CD4-positive, alpha-beta T cell treated with Interleukin-4 for 1 hour (primary cell): ENCODE data around the gene FHIT.
"Not testable (repeated sequence)": the region's sequence is repeated elsewhere in the genome, so short reads cannot be mapped to it uniquely, and the experiment has no call there.

ENCODE experiments used
- DNase-seq, 2 donors: peaks; one replicate each; pipeline ENCODE4 v3.0.0-alpha.2; 2020 to 2022

Gene FHIT

DNA sequence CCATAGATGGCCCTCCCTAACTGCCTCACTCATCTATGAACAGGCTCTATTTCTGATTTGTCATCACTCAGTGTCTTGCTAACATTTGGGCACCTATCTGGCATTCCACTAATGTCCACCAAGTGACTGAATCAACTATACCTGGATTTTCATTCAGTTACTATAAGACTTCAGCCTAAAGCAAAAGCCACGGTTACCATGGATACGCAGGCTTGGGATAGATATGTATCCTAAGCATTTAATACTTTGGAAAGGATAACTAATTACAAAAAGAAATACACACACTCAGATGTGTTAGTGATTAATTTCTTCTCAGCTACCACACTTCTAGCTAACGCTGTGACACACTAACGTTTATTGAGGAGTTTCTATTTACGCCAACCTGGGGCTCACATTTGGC, 1301.9 kb downstream of the FHIT start:
- no peak for DNase-seq

DNA sequence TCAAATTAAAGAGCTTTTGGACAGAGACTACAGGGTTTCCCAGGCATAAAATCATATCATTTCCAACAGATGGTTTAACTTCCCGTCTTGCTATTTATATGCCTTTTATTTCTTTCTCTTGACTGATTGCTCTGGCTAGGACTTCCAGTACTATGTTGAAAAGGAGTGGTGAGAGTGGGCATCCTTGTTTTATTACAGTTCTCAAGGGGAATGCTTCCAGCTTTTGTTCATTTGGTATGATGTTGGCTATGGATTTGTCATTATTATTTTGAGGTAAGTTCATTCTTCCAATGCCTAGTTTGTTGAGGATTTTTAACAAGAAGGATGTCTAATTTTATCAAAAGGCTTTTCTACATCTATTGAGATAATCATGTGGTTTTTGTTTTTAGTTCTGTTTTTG, 1304.9 kb downstream of the FHIT start:
- no peak for DNase-seq

GRCh38 chr3:59940718-59941117, 1310.5 kb downstream of the FHIT start:
- no peak for DNase-seq

GRCh38 chr3:59939826-59940426, 1311.3 kb downstream of the FHIT start:
- DNase-seq = no peak

GRCh38 chr3:59938828-59939227, 1312.4 kb downstream of the FHIT start:
- DNase-seq = no peak

DNA sequence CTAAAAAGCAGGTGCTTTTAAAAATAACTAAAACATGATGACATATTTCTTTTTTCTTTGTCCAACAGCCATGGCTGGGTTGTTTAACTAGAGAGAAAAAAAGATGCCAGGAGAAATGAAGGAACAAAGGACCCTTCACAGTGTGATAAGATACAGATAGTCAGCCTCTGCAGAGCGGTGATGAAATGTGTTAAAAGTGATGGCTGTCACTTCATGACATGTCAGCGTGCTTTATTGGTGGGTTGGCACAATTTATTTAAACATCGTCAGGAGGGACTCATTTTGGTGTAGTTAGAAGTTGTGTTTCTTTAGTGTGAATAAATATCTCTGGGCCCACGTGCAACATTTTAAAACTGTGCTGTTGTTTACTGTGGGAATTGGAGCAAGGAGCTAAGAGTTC, 1314.1 kb downstream of the FHIT start:
- no peak for DNase-seq

GRCh38 chr3:59936472-59936871, 1314.8 kb downstream of the FHIT start:
- no peak for DNase-seq

DNA sequence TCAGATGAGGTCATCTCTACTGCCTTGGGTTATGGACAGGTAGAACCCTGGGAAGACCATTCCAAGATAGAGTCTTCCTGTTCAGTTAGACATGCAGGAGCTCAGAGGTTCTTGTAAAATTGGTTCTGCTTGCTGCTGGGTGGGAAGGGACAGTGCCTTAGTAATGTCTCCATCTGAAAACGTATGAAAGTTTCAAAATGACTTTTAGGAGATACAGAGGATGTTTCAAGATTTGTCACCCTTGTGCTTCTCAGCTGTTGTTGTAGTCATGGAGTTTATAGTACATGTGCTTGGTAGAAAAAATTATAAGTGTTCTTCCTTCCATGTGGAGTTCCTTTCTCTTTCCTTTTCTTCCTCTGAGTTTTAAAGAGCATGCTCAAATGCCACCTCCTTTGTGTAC, 1316.2 kb downstream of the FHIT start:
- no peak for DNase-seq

- DNase-seq = not testable (repeated sequence)
These were observed 1316.7 kb downstream of the FHIT start for GRCh38 chr3:59934560-59934959.

DNA sequence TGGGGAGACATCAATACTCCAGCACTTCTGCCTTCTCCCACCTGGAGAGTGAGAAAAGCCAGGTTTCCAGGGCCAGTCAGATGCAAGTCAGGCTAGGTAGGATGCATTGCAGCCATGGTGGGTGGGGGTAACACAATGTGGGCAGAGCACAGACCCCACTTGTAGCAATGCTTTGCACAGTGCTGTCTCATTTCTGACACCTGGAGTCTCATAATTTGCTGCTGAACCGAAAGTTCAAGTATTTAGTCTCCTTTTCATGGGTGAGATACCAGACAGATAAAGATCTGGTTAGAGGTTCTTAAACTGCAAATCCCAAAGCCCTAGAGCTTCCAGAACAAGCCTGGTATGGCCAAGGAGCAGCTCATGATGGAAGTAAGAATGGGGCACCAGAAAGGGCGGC, 1321.1 kb downstream of the FHIT start:
- no peak for DNase-seq

GRCh38 chr3:59927056-59927455, 1324.2 kb downstream of the FHIT start:
- no peak for DNase-seq

GRCh38 chr3:59925946-59926345, 1325.3 kb downstream of the FHIT start:
- no peak for DNase-seq

DNA sequence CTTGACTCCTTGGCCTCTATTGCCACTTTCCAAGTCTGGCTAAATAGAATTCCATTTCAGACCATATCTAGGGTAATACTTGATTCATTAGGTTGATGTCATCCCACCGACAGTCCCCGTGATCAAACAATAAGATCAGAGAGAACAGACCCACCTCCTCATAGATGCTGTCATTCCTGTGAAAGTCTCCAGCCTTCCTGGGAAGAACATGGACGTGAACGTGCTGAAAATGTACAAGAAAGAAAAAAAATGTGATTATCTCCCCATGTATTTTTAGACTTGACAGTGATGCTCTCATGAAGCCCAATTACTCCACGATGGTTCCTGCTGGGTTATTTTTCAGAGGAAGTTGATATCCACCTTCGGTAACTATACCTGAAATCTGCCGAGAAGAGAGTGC, 1329.1 kb downstream of the FHIT start:
- DNase-seq = no peak

GRCh38 chr3:59920822-59921221, 1330.4 kb downstream of the FHIT start:
- no peak for DNase-seq

DNA sequence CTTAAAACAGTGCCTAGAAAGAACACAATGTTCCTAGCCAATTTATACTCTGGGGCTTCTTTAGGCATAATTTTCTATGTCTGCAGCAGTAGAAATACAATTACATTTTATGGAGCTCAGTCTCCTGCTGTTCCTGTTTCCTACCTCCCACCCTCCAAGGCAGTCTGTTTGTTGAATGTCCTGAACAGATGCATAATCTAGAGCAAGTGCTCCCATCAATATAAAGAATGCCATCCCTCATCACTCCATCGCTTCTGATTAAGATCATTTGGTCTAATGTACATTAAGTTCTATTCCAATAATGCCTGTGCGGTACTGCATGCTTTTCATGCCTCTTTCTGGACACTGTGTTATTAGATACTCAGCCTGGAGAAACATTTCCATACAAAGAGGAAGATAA, 1331.7 kb downstream of the FHIT start:
- no peak for DNase-seq

DNA sequence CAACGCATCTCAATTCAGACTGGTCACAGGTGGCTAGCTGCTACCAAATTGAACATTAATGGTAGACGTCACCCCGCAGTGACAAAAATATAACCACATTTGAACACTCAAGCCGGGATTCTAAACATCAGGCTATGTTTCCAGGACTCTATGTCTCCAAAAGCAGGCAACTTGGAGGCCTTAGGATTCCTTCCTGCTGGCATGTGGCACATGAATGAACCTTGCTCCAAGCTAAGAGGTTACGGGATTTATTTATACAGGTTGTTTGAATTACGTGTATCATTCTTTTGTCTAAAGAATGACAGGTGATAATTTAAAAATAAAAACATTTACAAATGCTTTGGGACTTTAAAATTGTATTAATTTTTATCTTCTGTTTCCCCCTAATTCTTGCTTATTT, 1337.0 kb downstream of the FHIT start:
- no peak for DNase-seq

- DNase-seq = no peak
These were observed 1337.6 kb downstream of the FHIT start for GRCh38 chr3:59913645-59914044.

- no peak for DNase-seq
These were observed 1342.6 kb downstream of the FHIT start for GRCh38 chr3:59908701-59909100.

DNA sequence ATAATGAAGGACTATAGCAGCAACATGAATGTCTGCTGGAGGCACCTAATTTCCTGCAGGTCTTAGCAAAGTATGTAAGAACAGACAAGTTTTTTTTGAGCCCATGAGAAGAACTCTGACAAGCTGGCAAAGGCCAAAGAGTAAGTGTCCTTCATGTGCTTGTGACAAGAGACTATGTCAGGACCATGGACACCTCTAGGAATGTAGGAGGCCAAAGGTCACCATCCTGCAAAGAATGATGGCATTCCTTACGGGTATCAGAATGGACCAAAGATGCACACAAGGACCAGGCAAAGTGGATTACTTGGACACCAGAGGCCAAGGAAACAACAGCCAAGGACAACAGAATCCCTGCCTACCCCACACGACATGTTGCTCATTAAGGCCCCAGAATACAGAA, 1343.0 kb downstream of the FHIT start:
- DNase-seq = no peak

DNA sequence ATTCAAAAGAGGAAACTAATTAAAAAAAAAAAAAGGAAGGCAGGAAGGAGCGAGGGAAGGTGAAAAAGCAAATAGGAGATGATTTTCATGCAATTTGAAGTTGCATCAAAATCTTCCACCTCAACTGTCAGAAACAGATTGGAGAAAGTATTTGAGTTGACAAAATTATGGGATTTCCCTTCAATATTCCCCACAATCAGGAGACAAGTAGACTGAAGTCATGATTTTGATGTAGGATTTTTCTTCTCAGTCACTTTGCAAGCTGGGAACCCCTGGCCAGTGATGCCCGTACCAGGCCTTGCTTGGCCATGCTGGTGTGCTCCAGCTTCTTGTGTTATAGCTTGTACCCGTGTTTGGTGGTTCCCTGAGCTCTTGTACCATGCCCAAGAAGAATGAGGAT, 1347.0 kb downstream of the FHIT start:
- no peak for DNase-seq

GRCh38 chr3:59899061-59899460, 1352.2 kb downstream of the FHIT start:
- no peak for DNase-seq

- DNase-seq = no peak
These were observed 1355.3 kb downstream of the FHIT start for GRCh38 chr3:59895972-59896371.

- DNase-seq = no peak
These were observed 1356.7 kb downstream of the FHIT start for GRCh38 chr3:59894425-59895121.

DNA sequence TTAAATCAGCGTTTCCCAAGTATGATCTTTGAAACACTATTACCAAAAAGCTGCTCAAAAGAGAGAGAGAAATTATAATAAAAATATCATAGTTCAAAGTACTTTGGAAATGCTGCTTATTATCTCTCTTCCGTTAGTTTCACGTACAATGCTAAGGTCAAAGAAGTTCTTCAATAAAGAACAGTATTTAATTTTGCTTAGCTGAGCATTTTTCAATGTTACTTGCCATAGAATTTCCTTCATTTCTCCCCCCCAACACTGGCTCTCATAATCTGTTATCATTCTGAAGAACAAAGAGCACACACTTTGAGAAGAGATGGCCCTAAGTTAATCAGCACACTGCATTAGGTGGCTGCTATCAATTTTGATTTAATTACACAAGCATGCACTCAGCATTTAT, 1360.6 kb downstream of the FHIT start:
- no peak for DNase-seq

DNA sequence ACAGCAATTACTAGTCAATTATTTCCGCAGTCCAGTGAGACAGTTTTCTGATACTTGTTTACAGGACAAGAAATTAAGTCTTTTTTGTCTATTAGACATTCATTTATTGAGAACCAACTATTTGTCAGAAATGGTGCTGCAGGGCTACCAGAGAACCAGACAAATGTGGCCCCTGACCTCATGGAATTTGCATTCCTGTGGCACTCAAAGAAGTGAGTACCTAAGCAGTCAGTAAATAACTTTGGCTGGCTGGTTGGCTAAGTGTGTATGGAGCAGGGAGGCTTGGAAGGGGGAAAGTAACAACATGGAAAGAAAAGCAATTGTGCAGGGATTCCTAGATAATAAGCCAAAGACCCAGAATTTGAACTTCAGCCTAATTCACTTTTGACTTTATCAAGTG, 1364.5 kb downstream of the FHIT start:
- DNase-seq = no peak
